Gastroesophageal sphincter (tissue), 4 donors: ENCODE results near the gene PLXDC2. TPM values are rescaled to one million over a fixed set of nuclear protein-coding genes. Genes with fewer than 3 reads are reported as not detected.

Experiments used
- ATAC-seq: fragments of 150-250 bp; one replicate; pipeline ENCODE4 v1.9.1; 2016; ENCODE audit warnings: mild to moderate bottlenecking, moderate library complexity
- H3K27ac ChIP-seq, 4 donors: fragments of 200-600 bp; sonication (generic) in 3 of 4; 1 replicate in 3 of 4; 2 replicates in 1 of 4; pipeline ENCODE4 v1.5.1; 2016 to 2019
- H3K27me3 ChIP-seq: fragments of 200-600 bp; sonication (generic); one replicate; pipeline ENCODE4 v1.5.1; 2019
- H3K36me3 ChIP-seq, 2 donors: fragments of 200-600 bp; sonication (generic); one replicate each; pipeline ENCODE4 v1.5.1; 2019; ENCODE audit warnings: control low read depth in 1 of 2
- H3K4me1 ChIP-seq, 3 donors: fragments of 200-600 bp; sonication (generic); 1 replicate in 2 of 3; 2 replicates in 1 of 3; pipeline ENCODE4 v1.5.1; 2016 to 2019; ENCODE audit warnings: control low read depth in 2 of 3
- H3K4me3 ChIP-seq, 2 donors: fragments of 200-600 bp; sonication (generic); one replicate each; pipeline ENCODE4 v1.5.1; 2019; ENCODE audit warnings: mild to moderate bottlenecking in 1 of 2, moderate library complexity in 1 of 2
- H3K9me3 ChIP-seq, 3 donors: fragments of 200-600 bp; sonication (generic); one replicate each; pipeline ENCODE4 v1.5.1; 2017 to 2019; ENCODE audit warnings: control low read depth in 2 of 3
- EP300 ChIP-seq: sonication (generic); formaldehyde crosslinking; IDR thresholded peaks from one replicate; pipeline ENCODE4 v1.6.1; 2017; ENCODE audit warnings: antibody characterized with exemption, mild to moderate bottlenecking
- POLR2A ChIP-seq, 2 donors: fragments of 450-650 bp; IDR thresholded peaks; one replicate each; pipeline ENCODE4 v1.6.1; 2017; ENCODE audit warnings: antibody characterized with exemption in 2 of 2, mild to moderate bottlenecking in 2 of 2, moderate library complexity in 1 of 2
- POLR2AphosphoS5 ChIP-seq: sonication (generic); formaldehyde crosslinking; IDR thresholded peaks from one replicate; pipeline ENCODE4 v1.6.1; 2017; ENCODE audit warnings: antibody characterized with exemption
- WGBS, 2 donors: methylation state at CpG; one replicate each; pipeline ENCODE4 v1.1.5; 2018; ENCODE audit warnings: low coverage in 1 of 2; 5-methylcytosine and 5-hydroxymethylcytosine counted together
- small RNA-seq, 4 donors: library from RNA; depleted of rRNA; stranded (forward); fragments of <200 nt; gene quantifications; one replicate each; pipeline ENCODE3, GENCODE V24; 2016
- total RNA-seq, 4 donors: library from RNA; depleted of rRNA; stranded (reverse); fragments of >200 nt; gene quantifications; one replicate each; pipeline ENCODE4 v1.1.0, GENCODE V29; 2016
- TF ChIP-seq, protein P1 (sequence below), 4 experiments: fragments of 200-600 bp in 2 of 4; fragments of 450-650 bp in 2 of 4; sonication (generic) in 1 of 4; IDR thresholded peaks; one replicate each; pipeline ENCODE4 v1.5.1; 2017 to 2019; ENCODE audit warnings: antibody characterized with exemption in 4 of 4, mild to moderate bottlenecking in 2 of 4, moderate library complexity in 2 of 4

PLXDC2 gene
- total RNA-seq, 4 donors from 2014 or later: 32.3 to 65.5 (median 50.5) TPM

DNA sequence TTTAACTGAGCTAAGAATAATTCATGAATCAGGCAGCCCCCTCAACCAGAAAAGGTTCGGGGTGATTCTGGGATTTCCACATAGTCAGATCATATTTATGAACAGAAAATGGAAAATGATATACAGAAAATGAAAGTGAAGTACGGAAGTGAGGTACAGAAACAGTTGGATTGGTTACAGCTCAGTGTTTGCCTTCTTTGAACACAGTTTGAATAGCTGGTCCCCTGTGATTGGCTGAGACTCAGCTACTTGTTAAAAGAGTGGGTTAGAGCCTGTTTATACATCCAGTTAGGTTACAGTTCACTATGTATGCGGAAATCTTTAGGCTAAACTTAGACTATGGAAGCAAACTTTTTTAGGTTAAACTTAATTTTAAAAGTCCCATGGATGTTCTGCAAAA is 511.7 kb downstream of the PLXDC2 start:
- no peak for ATAC-seq
- WGBS, 2 donors: 93 to 94% methylated on average over 3 of the region's 3 CpGs
- Histone ChIP-seq H3K4me3 (no peak overlapping the region), H3K27me3 (no peaks in the 10 kb centered on the region), H3K27ac (no peak overlapping the region), H3K4me1 (no peaks in the 10 kb centered on the region), H3K36me3 (no peaks in the 10 kb centered on the region), H3K9me3 (peaks cover 0 to 4% (median 0%) of the 10 kb centered on the region in 3 donors)
- no peak for TF ChIP-seq POLR2A (IDR thresholded peaks at IDR 0.05)
- TF ChIP-seq POLR2AphosphoS5: no peak
- no peak for TF ChIP-seq EP300
- TF ChIP-seq, protein P1, sequence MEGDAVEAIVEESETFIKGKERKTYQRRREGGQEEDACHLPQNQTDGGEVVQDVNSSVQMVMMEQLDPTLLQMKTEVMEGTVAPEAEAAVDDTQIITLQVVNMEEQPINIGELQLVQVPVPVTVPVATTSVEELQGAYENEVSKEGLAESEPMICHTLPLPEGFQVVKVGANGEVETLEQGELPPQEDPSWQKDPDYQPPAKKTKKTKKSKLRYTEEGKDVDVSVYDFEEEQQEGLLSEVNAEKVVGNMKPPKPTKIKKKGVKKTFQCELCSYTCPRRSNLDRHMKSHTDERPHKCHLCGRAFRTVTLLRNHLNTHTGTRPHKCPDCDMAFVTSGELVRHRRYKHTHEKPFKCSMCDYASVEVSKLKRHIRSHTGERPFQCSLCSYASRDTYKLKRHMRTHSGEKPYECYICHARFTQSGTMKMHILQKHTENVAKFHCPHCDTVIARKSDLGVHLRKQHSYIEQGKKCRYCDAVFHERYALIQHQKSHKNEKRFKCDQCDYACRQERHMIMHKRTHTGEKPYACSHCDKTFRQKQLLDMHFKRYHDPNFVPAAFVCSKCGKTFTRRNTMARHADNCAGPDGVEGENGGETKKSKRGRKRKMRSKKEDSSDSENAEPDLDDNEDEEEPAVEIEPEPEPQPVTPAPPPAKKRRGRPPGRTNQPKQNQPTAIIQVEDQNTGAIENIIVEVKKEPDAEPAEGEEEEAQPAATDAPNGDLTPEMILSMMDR (IDR thresholded peaks at IDR 0.05): no peak

DNA sequence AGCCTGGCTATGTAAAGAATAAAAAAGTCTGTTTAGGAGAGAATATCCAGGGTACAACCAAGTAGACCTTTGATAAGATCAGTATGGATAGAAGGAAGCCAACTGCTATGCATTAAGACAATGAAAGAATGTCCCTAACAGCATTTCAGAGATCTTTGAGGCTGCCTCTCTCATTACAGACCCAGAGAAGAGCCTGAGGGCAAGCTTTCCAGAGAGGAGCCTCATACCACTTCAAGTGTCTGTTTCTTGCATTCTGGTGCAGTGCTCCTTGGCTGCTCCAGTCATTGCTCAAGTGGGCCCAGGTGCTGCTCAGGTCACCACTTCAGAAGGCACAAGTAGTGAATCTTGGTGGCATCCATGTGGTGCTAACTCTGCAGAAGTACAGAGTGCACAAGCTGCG is 514.0 kb downstream of the PLXDC2 start:
- TF ChIP-seq, protein P1 (IDR thresholded peaks at IDR 0.05): no peak
- TF ChIP-seq EP300 (no peak), POLR2AphosphoS5 (no peak), POLR2A (IDR thresholded peaks at IDR 0.05) (no peak)

DNA sequence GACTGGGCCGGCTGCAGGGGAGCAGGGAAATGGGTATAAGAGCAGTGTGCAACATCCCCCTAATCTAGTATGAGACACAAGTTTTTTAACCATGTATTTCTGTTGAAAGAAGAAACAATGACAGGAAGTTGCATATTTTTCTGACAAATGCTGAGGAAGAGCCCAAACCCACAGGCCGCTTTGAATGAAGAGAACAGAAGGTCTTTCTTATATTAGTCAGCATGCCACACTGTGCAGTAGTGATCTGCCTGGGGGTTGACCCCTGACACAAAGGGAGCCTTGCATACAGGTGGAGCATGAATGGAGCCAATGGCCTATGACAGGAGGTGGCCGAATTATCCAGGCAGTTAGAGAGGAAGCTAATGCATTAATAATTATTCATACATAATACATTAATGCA is 518.3 kb downstream of the PLXDC2 start:
- ATAC-seq: no peak
- Histone ChIP-seq H3K4me3 (no peak overlapping the region), H3K27me3 (no peaks in the 10 kb centered on the region), H3K4me1 (no peaks in the 10 kb centered on the region), H3K36me3 (no peaks in the 10 kb centered on the region), H3K9me3 (peaks cover 0 to 18% (median 0%) of the 10 kb centered on the region in 3 donors), H3K27ac (no peak overlapping the region)
- 70 to 82% methylated on average over 2 to 3 of the region's 3 CpGs for WGBS, 2 donors
- TF ChIP-seq, protein P1 (IDR thresholded peaks at IDR 0.05): no peak
- TF ChIP-seq POLR2AphosphoS5 (no peak), EP300 (no peak), POLR2A (IDR thresholded peaks at IDR 0.05) (no peak)

More for the DNA sequence above, 514.0 kb downstream of the PLXDC2 start:
- Histone ChIP-seq H3K4me3 (no peak overlapping the region), H3K9me3 (peaks cover 0 to 11% (median 0%) of the 10 kb centered on the region in 3 donors), H3K36me3 (no peaks in the 10 kb centered on the region), H3K27ac (no peak overlapping the region), H3K27me3 (no peaks in the 10 kb centered on the region), H3K4me1 (no peaks in the 10 kb centered on the region)
- WGBS, 2 donors: 100% methylated on average over 1 of the region's 1 CpG; no CpG with 5 or more reads in 1 of the 2 donors
- no peak for ATAC-seq

Small RNA genes within 50 kb of the gene (small RNA-seq; reads per million reads assigned to genes)
- 0 reads per million in 4 donors for gene RNU6-1212P
